Endothelial cell of umbilical vein (primary cell): ENCODE measurements around the gene MAN2A1. TPM values are rescaled to one million over a fixed set of nuclear protein-coding genes. Genes with fewer than 3 reads are reported as not detected.

Experiments used
- BruUV-seq: library from RNA; stranded (reverse); fragments of 400-500 nt; replicated peaks from 2 replicates; lab custom pipeline; 2021; lab: Mats Ljungman, UMichigan
- CTCF ChIA-PET: fragments of 300-600, 350-600 bp; sonication (Branson Sonifier 250); formaldehyde crosslinking; loops from one replicate; lab custom pipeline; 2021; ENCODE audit warnings: antibody characterized with exemption, inconsistent platforms; lab: Charles Lee
- POLR2A ChIA-PET: fragments of 300-600, 350-600 bp; sonication (Branson Sonifier 250); formaldehyde crosslinking; loops from one replicate; lab custom pipeline; 2021; ENCODE audit warnings: antibody characterized with exemption, inconsistent platforms; lab: Charles Lee
- DNase-seq: peaks from one replicate; pipeline ENCODE4 v3.0.0-alpha.2; 2011; ENCODE audit warnings: low read depth, low spot score
- FAIRE-seq: peaks from 2 replicates; lab custom pipeline; 2011; peaks lifted over from hg19 to GRCh38; lab: Jason Lieb, UNC
- H2AFZ ChIP-seq: 2 replicates; pipeline ENCODE4 v1.6.0; 2012; ENCODE audit warnings: low read depth, low read length, control low read depth, inconsistent platforms
- H3K27ac ChIP-seq: 2 replicates; pipeline ENCODE4 v1.5.1; 2011; ENCODE audit warnings: low read depth, mild to moderate bottlenecking, control low read depth, low read length, moderate library complexity; ENCODE audit not compliant: insufficient read depth
- H3K27me3 ChIP-seq, 2 experiments: 2 replicates each; pipeline versions ENCODE4 v1.6.0 to v1.6.1; 2011; ENCODE audit warnings: low read length in 2 of 2, mixed read lengths in 1 of 2; ENCODE audit not compliant: control insufficient read depth in 2 of 2, insufficient read depth in 2 of 2
- H3K36me3 ChIP-seq, 2 experiments: 2 replicates in 1 of 2; 3 replicates in 1 of 2; pipeline ENCODE4 v1.5.1; 2011; ENCODE audit warnings: low read length in 2 of 2, mild to moderate bottlenecking in 1 of 2, moderate library complexity in 1 of 2; ENCODE audit not compliant: control insufficient read depth in 2 of 2, insufficient read depth in 2 of 2; ENCODE audit errors: extremely low read depth in 1 of 2
- H3K4me1 ChIP-seq: 3 replicates; pipeline ENCODE4 v1.5.1; 2011; ENCODE audit warnings: mild to moderate bottlenecking, low read length; ENCODE audit not compliant: control insufficient read depth, insufficient read depth; ENCODE audit errors: extremely low read depth
- H3K4me2 ChIP-seq: 2 replicates; pipeline ENCODE4 v1.6.1; 2011; ENCODE audit warnings: low read length, control low read depth, mixed read lengths; ENCODE audit not compliant: insufficient read depth
- H3K4me3 ChIP-seq, 3 experiments: fragments of 200-600 bp in 1 of 3; sonication (generic), shearing (Covaris generic) in 1 of 3; replicated peaks in 1 of 3; 2 replicates each; pipeline ENCODE4 v1.5.1; 2011 to 2016; ENCODE audit warnings: control low read depth in 3 of 3, low read length in 3 of 3, mild to moderate bottlenecking in 2 of 3, inconsistent platforms in 1 of 3, low read depth in 1 of 3, moderate library complexity in 1 of 3; ENCODE audit not compliant: insufficient read depth in 1 of 3
- H3K79me2 ChIP-seq: 2 replicates; pipeline ENCODE4 v1.6.0; 2012; ENCODE audit warnings: low read length, inconsistent platforms; ENCODE audit not compliant: control insufficient read depth, insufficient read depth
- H3K9ac ChIP-seq: replicated peaks from 2 replicates; pipeline ENCODE3; 2011; ENCODE audit warnings: low read length, control low read depth; ENCODE audit not compliant: insufficient read depth; ENCODE audit errors: extremely low read depth
- H3K9me1 ChIP-seq: replicated peaks from 3 replicates; pipeline ENCODE4 v1.6.0; 2011; ENCODE audit warnings: mild to moderate bottlenecking, low read length; ENCODE audit not compliant: control insufficient read depth, insufficient read depth; ENCODE audit errors: extremely low read depth
- H3K9me3 ChIP-seq: replicated peaks from 2 replicates; pipeline ENCODE4 v1.5.1; 2012; ENCODE audit warnings: low read length, inconsistent platforms; ENCODE audit not compliant: control insufficient read depth, insufficient read depth
- H4K20me1 ChIP-seq: replicated peaks from 2 replicates; pipeline ENCODE3; 2011; ENCODE audit warnings: mild to moderate bottlenecking, low read length; ENCODE audit not compliant: control insufficient read depth, insufficient read depth; ENCODE audit errors: extremely low read depth
- EZH2 ChIP-seq: IDR thresholded peaks from 2 replicates; pipeline ENCODE4 v1.6.1; 2012; ENCODE audit warnings: borderline replicate concordance, low read depth, mild to moderate bottlenecking, moderate library complexity, low read length, inconsistent platforms; ENCODE audit not compliant: severe bottlenecking
- FOS ChIP-seq: IDR thresholded peaks from 2 replicates; pipeline ENCODE4 v1.6.1; 2011; ENCODE audit warnings: mild to moderate bottlenecking, low read length, moderate library complexity, borderline replicate concordance; ENCODE audit not compliant: insufficient read depth
- GATA2 ChIP-seq: IDR thresholded peaks from 2 replicates; pipeline ENCODE4 v1.7.0; 2011; ENCODE audit warnings: low read depth, mild to moderate bottlenecking, moderate library complexity, mixed read lengths, low read length; ENCODE audit not compliant: insufficient read length, insufficient read depth
- JUN ChIP-seq: IDR thresholded peaks from 2 replicates; pipeline ENCODE4 v1.6.1; 2011; ENCODE audit warnings: borderline replicate concordance, low read depth; ENCODE audit not compliant: insufficient read length, insufficient read depth
- MYC ChIP-seq: IDR thresholded peaks from one replicate; pipeline ENCODE4 v1.6.1; 2011; ENCODE audit warnings: mild to moderate bottlenecking, low read depth, low read length
- POLR2A ChIP-seq: IDR thresholded peaks from 2 replicates; pipeline ENCODE4 v1.6.1; 2012; ENCODE audit warnings: low read depth, mild to moderate bottlenecking, control low read depth, low read length
- POLR2AphosphoS5 ChIP-seq: IDR thresholded peaks from 2 replicates; pipeline ENCODE4 v1.6.1; 2012; ENCODE audit warnings: low read depth, mild to moderate bottlenecking, control low read depth, low read length, moderate library complexity; ENCODE audit not compliant: insufficient read depth
- dilution Hi-C: fragments of 300-500 bp; cut with MboI; formaldehyde crosslinking; loops from one replicate; pipeline ENCODE4 v1.15.0; 2019; ENCODE audit warnings: low sequenced_read_pairs; ENCODE audit not compliant: extremely low pct_ligation_motif_present
- intact Hi-C: fragments of 100-400 bp; cut with micrococcal nuclease; formaldehyde crosslinking; loops from one replicate; pipeline ENCODE4 v1.10.0; 2022
- polyA plus RNA-seq, 4 experiments: library from polyadenylated mRNA; depleted of rRNA in 3 of 4; stranded (reverse) in 3 of 4; unstranded in 1 of 4; fragments of >200 nt; gene quantifications; 2 replicates each; pipeline versions ENCODE4 v1.2.1 to v1.2.3, GENCODE V29; 2011 to 2012; ENCODE audit warnings: missing spikeins in 1 of 4
- total RNA-seq: library from RNA; stranded (reverse); gene quantifications from 2 replicates; pipeline ENCODE4 v1.2.3, GENCODE V29; 2021
- TF ChIP-seq, protein P1 (sequence below): IDR thresholded peaks from 2 replicates; pipeline ENCODE4 v1.6.1; 2011; ENCODE audit not compliant: insufficient read depth, insufficient read length
- TF ChIP-seq, protein P2 (sequence below), 2 donors: IDR thresholded peaks; 1 replicate in 1 of 2; 2 replicates in 1 of 2; pipeline ENCODE4 v1.5.1; 2011; ENCODE audit warnings: low read length in 2 of 2, mild to moderate bottlenecking in 2 of 2, moderate library complexity in 2 of 2, control low read depth in 1 of 2, inconsistent platforms in 1 of 2, low read depth in 1 of 2; ENCODE audit not compliant: insufficient read depth in 1 of 2; ENCODE audit errors: extremely low read depth in 1 of 2

The MAN2A1 gene
- total and polyA plus RNA-seq, 2 donors (not counting 3 experiments of a cell fraction or from before 2014, with no cell fraction given), result 20.8 to 54.8 TPM

- no peak overlapping the region for H3K4me2 ChIP-seq
- no peaks in the 10 kb centered on the region for H3K9me3 ChIP-seq
- H3K36me3 ChIP-seq, result peaks cover 2 to 3% of the 10 kb centered on the region in 2 experiments
- intact Hi-C loops, result no loop called here
- no peak overlapping the region for H3K4me3 ChIP-seq
- FAIRE-seq, result no peak
- no peaks in the 10 kb centered on the region for H4K20me1 ChIP-seq
- dilution Hi-C loops, result no loop called here
- no TSS peak for BruUV-seq
- H2AFZ ChIP-seq, result no peak overlapping the region
- H3K9me1 ChIP-seq, result no peaks in the 10 kb centered on the region
- H3K4me1 ChIP-seq, result no peaks in the 10 kb centered on the region
- H3K27me3 ChIP-seq, result no peaks in the 10 kb centered on the region
- H3K79me2 ChIP-seq, result no peaks in the 10 kb centered on the region
- POLR2A ChIA-PET, result no interaction called here
- DNase-seq, result no peak
- H3K27ac ChIP-seq, result no peak overlapping the region
- no peak overlapping the region for H3K9ac ChIP-seq
- CTCF ChIA-PET, result interaction anchor here (1.2 to 1.5 kb wide), 2 partner anchors 64 to 82 kb away, joined by 3 read pairs; no protein-coding TSS in a partner anchor
- no peak for TF ChIP-seq POLR2A
- TF ChIP-seq, protein P1, sequence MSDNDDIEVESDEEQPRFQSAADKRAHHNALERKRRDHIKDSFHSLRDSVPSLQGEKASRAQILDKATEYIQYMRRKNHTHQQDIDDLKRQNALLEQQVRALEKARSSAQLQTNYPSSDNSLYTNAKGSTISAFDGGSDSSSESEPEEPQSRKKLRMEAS, result no peak
- TF ChIP-seq FOS, result no peak
- no peak for TF ChIP-seq EZH2
- TF ChIP-seq POLR2AphosphoS5, result no peak
- TF ChIP-seq JUN, result no peak
- TF ChIP-seq GATA2, result no peak
- TF ChIP-seq MYC, result no peak
- TF ChIP-seq, protein P2, sequence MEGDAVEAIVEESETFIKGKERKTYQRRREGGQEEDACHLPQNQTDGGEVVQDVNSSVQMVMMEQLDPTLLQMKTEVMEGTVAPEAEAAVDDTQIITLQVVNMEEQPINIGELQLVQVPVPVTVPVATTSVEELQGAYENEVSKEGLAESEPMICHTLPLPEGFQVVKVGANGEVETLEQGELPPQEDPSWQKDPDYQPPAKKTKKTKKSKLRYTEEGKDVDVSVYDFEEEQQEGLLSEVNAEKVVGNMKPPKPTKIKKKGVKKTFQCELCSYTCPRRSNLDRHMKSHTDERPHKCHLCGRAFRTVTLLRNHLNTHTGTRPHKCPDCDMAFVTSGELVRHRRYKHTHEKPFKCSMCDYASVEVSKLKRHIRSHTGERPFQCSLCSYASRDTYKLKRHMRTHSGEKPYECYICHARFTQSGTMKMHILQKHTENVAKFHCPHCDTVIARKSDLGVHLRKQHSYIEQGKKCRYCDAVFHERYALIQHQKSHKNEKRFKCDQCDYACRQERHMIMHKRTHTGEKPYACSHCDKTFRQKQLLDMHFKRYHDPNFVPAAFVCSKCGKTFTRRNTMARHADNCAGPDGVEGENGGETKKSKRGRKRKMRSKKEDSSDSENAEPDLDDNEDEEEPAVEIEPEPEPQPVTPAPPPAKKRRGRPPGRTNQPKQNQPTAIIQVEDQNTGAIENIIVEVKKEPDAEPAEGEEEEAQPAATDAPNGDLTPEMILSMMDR (IDR thresholded peaks at IDR 0.05; ENCODE audit: extremely low read depth in 1 of 2, insufficient read depth in 1 of 2, low read depth in 1 of 2, low read length in 2 of 2), result no peak
Observed at GRCh38 chr5:109823597-109823996, 133.9 kb downstream of the MAN2A1 start.
